Neural cell (in vitro differentiated cells): ENCODE measurements around the gene KDM4C. TPM values are rescaled to one million over a fixed set of nuclear protein-coding genes. Genes with fewer than 3 reads are reported as not detected.

ENCODE experiments used
- H2AFZ ChIP-seq: fragments of 200-600, 300-800 bp; sonication (generic), shearing (Covaris generic); 2 replicates; pipeline ENCODE4 v1.6.0; 2014; ENCODE audit warnings: low read depth, mild to moderate bottlenecking, antibody characterized with exemption, low read length, moderate library complexity
- H3F3A ChIP-seq: fragments of 200-600 bp; shearing (Covaris generic); 2 replicates; pipeline ENCODE4 v1.6.1; 2016; ENCODE audit warnings: mild to moderate bottlenecking, moderate library complexity, mixed read lengths, antibody characterized with exemption, low read length; ENCODE audit not compliant: insufficient read depth, poor library complexity, severe bottlenecking
- H3K27ac ChIP-seq: fragments of 200-600, 300-800 bp; sonication (generic), shearing (Covaris generic); 2 replicates; pipeline ENCODE4 v1.5.1; 2014; ENCODE audit warnings: mild to moderate bottlenecking, low read length, moderate library complexity
- H3K27me3 ChIP-seq: fragments of 300-800, 200-600 bp; sonication (generic), shearing (Covaris generic); 2 replicates; pipeline ENCODE4 v1.6.0; 2014; ENCODE audit warnings: mild to moderate bottlenecking, low read depth, low read length, moderate library complexity; ENCODE audit not compliant: insufficient read depth
- H3K36me3 ChIP-seq: fragments of 300-800, 200-600 bp; sonication (generic), shearing (Covaris generic); 2 replicates; pipeline ENCODE4 v1.5.1; 2014; ENCODE audit warnings: mild to moderate bottlenecking, antibody characterized with exemption, low read length, moderate library complexity; ENCODE audit not compliant: insufficient read depth
- H3K4me2 ChIP-seq: fragments of 300-800, 200-600 bp; sonication (generic), shearing (Covaris generic); 2 replicates; pipeline ENCODE4 v1.6.0; 2014; ENCODE audit warnings: mild to moderate bottlenecking, low read length
- H3K4me3 ChIP-seq: fragments of 300-800, 200-600 bp; sonication (generic), shearing (Covaris generic); 2 replicates; pipeline ENCODE4 v1.5.1; 2014; ENCODE audit warnings: mild to moderate bottlenecking, low read length, moderate library complexity
- H3K79me2 ChIP-seq: fragments of 200-600 bp; shearing (Covaris generic); replicated peaks from 2 replicates; pipeline ENCODE4 v1.6.0; 2014; ENCODE audit warnings: mild to moderate bottlenecking, low read length, moderate library complexity; ENCODE audit not compliant: insufficient read depth
- H3K9ac ChIP-seq: fragments of 300-800, 200-600 bp; sonication (generic), shearing (Covaris generic); 2 replicates; pipeline ENCODE4 v1.6.1; 2016; ENCODE audit warnings: mild to moderate bottlenecking, low read length, mixed read lengths
- H3K9me2 ChIP-seq: fragments of 200-600 bp; shearing (Covaris generic); 2 replicates; pipeline ENCODE4 v1.6.1; 2016; ENCODE audit warnings: mild to moderate bottlenecking, low read length, mixed read lengths; ENCODE audit not compliant: insufficient read depth
- H3K9me3 ChIP-seq: fragments of 200-600, 300-800 bp; sonication (generic), shearing (Covaris generic); 2 replicates; pipeline ENCODE4 v1.6.1; 2016; ENCODE audit warnings: mild to moderate bottlenecking, mixed run types, low read length, moderate library complexity, mixed read lengths
- H4K20me1 ChIP-seq: fragments of 200-600 bp; shearing (Covaris generic); 2 replicates; pipeline ENCODE4 v1.6.1; 2016; ENCODE audit warnings: mild to moderate bottlenecking, mixed run types; ENCODE audit not compliant: insufficient read depth
- EP300 ChIP-seq: fragments of 450-650 bp; conservative IDR thresholded peaks from 2 replicates; pipeline ENCODE4 v1.6.1; 2014; ENCODE audit warnings: antibody characterized with exemption, mild to moderate bottlenecking, moderate library complexity; ENCODE audit not compliant: poor library complexity, severe bottlenecking
- EZH2 ChIP-seq: fragments of 200-600, 300-800 bp; shearing (Covaris generic), sonication (generic); IDR thresholded peaks from 2 replicates; pipeline ENCODE4 v1.6.1; 2014; ENCODE audit warnings: antibody characterized with exemption, low read length, borderline replicate concordance, mild to moderate bottlenecking; ENCODE audit not compliant: insufficient read depth, poor library complexity, severe bottlenecking
- MXI1 ChIP-seq: fragments of 450-650 bp; conservative IDR thresholded peaks from 2 replicates; pipeline ENCODE4 v1.6.1; 2014; ENCODE audit warnings: antibody characterized with exemption, mild to moderate bottlenecking; ENCODE audit not compliant: poor library complexity, severe bottlenecking
- POLR2AphosphoS5 ChIP-seq: IDR thresholded peaks from 2 replicates; pipeline ENCODE4 v1.6.1; 2012
- RAD21 ChIP-seq: fragments of 450-650 bp; conservative IDR thresholded peaks from 2 replicates; pipeline ENCODE4 v1.6.1; 2014; ENCODE audit warnings: antibody characterized with exemption, mild to moderate bottlenecking, moderate library complexity
- SMC3 ChIP-seq: fragments of 450-650 bp; conservative IDR thresholded peaks from 2 replicates; pipeline ENCODE4 v1.6.1; 2014; ENCODE audit warnings: antibody characterized with exemption, mild to moderate bottlenecking, moderate library complexity; ENCODE audit not compliant: poor library complexity
- TAF1 ChIP-seq: IDR thresholded peaks from 2 replicates; pipeline ENCODE4 v1.6.1; 2012; ENCODE audit warnings: low read depth
- polyA plus RNA-seq: library from polyadenylated mRNA; depleted of rRNA; stranded (reverse); fragments of >200 nt; gene quantifications from 2 replicates; pipeline ENCODE4 v1.2.3, GENCODE V29; 2014
- TF ChIP-seq, protein P1 (sequence below): fragments of 450-650 bp; IDR thresholded peaks from 2 replicates; pipeline ENCODE4 v1.5.1; 2014; ENCODE audit warnings: antibody characterized with exemption, mild to moderate bottlenecking, moderate library complexity; ENCODE audit not compliant: poor library complexity, severe bottlenecking
- TF ChIP-seq, protein P2 (sequence below): IDR thresholded peaks from 2 replicates; pipeline ENCODE4 v1.6.1; 2012; ENCODE audit warnings: borderline replicate concordance

KDM4C gene
- polyA plus RNA-seq, 1 donor from 2014 or later: 21.1 TPM

DNA sequence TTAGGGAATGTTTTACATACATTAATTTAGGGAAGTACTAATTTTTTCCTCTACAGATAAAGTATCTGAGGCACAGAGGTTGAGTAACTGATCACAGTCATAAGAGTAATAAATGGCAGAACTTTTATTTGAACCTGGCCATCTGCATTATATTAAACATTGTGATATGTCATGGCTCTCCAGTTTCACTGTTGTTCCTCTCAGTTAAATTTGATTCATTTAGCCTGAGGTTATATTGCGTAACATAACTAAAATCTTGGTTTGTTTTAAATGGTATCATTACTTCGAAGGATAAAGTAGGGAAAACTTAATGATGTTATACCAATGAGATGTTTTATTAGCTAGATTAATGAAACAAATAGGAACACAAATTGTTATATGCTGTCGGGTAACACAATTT is 284.4 kb downstream of the KDM4C start:
- H3K79me2 ChIP-seq: no peaks in the 10 kb centered on the region
- H3K27me3 ChIP-seq: no peaks in the 10 kb centered on the region
- H3K36me3 ChIP-seq: no peaks in the 10 kb centered on the region
- no peaks in the 10 kb centered on the region for H3K9me3 ChIP-seq
- H3K9me2 ChIP-seq: no peaks in the 10 kb centered on the region
- H4K20me1 ChIP-seq: no peaks in the 10 kb centered on the region
- no peak overlapping the region for H3K27ac ChIP-seq
- no peak overlapping the region for H2AFZ ChIP-seq
- no peak overlapping the region for H3K4me3 ChIP-seq
- no peak overlapping the region for H3K9ac ChIP-seq
- no peak overlapping the region for H3K4me2 ChIP-seq
- no peaks in the 10 kb centered on the region for H3F3A ChIP-seq
- TF ChIP-seq, protein P1, sequence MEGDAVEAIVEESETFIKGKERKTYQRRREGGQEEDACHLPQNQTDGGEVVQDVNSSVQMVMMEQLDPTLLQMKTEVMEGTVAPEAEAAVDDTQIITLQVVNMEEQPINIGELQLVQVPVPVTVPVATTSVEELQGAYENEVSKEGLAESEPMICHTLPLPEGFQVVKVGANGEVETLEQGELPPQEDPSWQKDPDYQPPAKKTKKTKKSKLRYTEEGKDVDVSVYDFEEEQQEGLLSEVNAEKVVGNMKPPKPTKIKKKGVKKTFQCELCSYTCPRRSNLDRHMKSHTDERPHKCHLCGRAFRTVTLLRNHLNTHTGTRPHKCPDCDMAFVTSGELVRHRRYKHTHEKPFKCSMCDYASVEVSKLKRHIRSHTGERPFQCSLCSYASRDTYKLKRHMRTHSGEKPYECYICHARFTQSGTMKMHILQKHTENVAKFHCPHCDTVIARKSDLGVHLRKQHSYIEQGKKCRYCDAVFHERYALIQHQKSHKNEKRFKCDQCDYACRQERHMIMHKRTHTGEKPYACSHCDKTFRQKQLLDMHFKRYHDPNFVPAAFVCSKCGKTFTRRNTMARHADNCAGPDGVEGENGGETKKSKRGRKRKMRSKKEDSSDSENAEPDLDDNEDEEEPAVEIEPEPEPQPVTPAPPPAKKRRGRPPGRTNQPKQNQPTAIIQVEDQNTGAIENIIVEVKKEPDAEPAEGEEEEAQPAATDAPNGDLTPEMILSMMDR: no peak
- TF ChIP-seq, protein P2, sequence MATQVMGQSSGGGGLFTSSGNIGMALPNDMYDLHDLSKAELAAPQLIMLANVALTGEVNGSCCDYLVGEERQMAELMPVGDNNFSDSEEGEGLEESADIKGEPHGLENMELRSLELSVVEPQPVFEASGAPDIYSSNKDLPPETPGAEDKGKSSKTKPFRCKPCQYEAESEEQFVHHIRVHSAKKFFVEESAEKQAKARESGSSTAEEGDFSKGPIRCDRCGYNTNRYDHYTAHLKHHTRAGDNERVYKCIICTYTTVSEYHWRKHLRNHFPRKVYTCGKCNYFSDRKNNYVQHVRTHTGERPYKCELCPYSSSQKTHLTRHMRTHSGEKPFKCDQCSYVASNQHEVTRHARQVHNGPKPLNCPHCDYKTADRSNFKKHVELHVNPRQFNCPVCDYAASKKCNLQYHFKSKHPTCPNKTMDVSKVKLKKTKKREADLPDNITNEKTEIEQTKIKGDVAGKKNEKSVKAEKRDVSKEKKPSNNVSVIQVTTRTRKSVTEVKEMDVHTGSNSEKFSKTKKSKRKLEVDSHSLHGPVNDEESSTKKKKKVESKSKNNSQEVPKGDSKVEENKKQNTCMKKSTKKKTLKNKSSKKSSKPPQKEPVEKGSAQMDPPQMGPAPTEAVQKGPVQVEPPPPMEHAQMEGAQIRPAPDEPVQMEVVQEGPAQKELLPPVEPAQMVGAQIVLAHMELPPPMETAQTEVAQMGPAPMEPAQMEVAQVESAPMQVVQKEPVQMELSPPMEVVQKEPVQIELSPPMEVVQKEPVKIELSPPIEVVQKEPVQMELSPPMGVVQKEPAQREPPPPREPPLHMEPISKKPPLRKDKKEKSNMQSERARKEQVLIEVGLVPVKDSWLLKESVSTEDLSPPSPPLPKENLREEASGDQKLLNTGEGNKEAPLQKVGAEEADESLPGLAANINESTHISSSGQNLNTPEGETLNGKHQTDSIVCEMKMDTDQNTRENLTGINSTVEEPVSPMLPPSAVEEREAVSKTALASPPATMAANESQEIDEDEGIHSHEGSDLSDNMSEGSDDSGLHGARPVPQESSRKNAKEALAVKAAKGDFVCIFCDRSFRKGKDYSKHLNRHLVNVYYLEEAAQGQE: no peak
- TF ChIP-seq POLR2AphosphoS5 (no peak), TAF1 (no peak)

DNA sequence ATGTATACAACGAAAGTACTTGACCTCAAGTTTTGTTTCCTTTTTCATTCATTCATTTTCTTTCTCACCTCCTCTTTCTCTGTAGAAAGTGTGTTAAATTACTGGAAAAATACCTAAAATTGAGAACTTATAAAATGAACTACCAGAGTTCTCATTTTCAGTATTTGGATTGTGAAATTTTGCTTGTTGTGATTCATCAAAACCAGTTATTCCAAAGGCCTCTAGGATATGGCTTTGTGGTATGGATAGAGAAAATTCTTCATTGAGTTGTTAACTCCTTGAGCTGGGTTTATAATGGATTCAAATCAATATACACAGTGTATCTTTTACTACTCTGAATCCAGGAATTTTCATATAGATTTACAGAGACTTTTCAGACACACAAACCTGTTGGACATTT is 287.6 kb downstream of the KDM4C start:
- H3K9me3 ChIP-seq: no peaks in the 10 kb centered on the region
- H3K27me3 ChIP-seq: no peaks in the 10 kb centered on the region
- no peaks in the 10 kb centered on the region for H3K36me3 ChIP-seq
- no peaks in the 10 kb centered on the region for H4K20me1 ChIP-seq
- H3K79me2 ChIP-seq: no peaks in the 10 kb centered on the region
- H2AFZ ChIP-seq: no peak overlapping the region
- no peak overlapping the region for H3K27ac ChIP-seq
- H3K9me2 ChIP-seq: no peaks in the 10 kb centered on the region
- no peak for TF ChIP-seq MXI1
- no peak for TF ChIP-seq TAF1
- no peak for TF ChIP-seq EZH2
- TF ChIP-seq RAD21: no peak
- TF ChIP-seq, protein P2: no peak
- no peak for TF ChIP-seq SMC3
- TF ChIP-seq, protein P1: no peak
- no peak for TF ChIP-seq POLR2AphosphoS5
- TF ChIP-seq EP300: no peak
- no peaks in the 10 kb centered on the region for H3F3A ChIP-seq
- no peak overlapping the region for H3K4me3 ChIP-seq
- no peak overlapping the region for H3K9ac ChIP-seq
- H3K4me2 ChIP-seq: no peak overlapping the region
